Anterior cingulate cortex (tissue), 58 donors: ENCODE results near the gene GLI3.

Experiments used
- DNase-seq, 58 donors: peaks; one replicate each; lab custom pipeline; 2025; lab: John Stamatoyannopoulos, UW

The GLI3 gene

DNA sequence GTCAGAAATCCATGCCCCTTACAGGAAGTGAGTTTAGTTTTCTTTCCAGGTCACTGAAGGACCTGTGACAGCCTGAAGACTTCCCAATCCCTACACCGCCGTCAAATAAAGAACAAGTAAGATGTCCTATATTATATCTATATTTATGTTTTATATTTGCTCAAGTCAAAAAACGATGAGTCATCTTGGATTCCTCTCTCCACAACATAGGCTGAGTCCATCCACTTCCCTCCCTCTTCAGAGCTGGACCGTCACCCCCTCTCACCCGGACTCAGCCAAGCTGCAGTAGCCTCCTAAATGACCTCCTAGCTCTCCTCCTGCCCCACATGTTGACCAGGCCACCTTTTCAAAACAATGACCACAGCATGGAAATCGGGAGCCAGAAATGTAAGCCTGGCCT lies 53.5 kb downstream of the GLI3 start:
- no peak for DNase-seq

DNA sequence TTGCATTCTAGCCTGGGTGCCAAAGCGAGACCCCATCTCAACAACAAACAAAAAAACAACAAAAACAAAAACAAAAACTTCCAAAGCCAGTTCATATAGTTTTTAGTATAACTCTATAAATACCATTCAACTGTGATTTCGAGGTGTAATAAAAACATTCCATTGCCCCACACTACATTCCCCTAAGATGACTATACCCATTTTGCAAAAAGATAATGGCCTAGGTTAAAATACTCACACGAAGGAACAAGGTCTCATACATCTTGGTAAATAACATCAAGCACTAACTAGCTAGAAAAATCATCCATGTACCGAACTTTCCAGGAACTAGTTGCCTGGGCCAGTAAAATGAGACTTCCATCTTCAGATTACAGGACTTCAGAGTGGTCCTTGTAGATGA lies 55.4 kb downstream of the GLI3 start:
- no peak for DNase-seq

DNA sequence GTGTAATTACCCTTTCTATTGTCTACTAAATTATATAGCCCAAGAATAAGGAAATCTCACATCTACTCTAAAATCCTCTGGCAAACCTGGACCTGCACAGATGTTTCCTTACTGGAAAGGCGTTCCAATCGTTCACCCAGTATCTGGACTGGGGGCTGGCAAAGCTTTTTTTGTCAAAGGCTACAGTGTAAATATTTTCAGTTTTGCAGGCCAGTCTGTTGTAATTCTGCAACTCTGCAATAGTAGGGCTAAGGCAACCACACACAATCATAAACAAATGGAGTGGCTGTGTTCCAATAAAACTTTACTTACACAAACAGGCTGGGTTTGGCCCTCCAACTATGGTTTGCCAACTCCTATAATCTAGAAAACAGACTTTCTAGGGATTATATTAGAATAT lies 56.2 kb downstream of the GLI3 start:
- DNase-seq = no peak

DNA sequence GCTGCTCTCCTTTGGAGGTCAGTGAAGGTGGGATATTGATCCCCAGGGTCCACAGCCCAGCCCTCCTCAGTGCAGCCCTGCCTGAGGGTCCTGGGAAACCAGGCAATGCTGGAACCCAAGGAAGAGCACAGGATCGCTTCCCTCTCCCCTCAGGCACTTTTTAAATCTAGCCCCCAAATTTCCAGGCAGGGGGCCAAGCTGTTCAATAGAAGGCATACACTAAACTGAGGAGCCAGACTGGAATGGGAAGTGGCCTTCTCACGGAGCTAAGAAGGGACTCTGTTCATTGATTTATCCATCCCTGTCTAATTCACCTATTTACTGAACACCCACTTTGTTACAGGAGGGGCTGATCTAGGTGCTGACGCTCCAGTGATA lies 60.3 kb downstream of the GLI3 start:
- DNase-seq = peak in 1 of 58 donors; percentile 12

DNA sequence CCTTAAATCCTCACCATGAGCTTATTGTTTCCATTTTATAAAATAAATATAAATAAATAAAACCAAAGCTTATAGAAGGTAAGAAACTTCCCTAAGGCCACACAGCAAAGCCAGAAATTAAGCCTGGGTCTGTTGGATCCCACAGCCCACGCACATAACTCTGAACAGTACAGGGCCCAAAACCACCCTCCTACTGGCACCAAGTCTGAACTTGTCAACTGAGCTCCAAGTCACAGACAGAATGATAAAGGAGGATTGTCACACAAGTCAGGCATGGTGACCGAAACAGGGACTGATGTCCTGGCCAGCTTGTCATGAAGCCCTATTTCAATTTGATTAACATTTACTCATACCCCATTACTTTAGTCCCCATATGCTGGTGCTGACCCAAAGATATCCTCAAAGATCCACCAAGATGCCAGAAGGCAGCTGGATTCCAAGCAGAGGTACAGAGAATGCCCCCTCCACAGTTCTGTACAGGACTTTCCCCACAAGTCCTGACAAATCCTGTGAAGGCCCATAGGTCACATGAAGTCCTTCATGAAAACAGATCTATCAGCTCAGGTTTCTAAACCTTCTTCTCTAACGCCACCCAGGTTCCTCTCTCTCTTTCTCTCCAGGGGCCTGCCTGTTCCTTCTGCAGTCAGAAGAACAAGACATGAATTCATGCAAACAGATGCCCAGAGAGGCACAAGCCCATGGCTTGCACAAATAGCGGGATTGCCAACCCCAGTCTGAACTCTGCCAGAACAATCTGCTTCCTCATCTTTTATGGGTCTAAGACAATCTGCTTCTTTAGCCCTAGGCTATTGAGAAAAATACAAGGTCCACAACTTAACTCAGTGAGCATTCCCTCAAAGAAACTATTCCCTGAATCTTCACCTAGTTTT lies 60.9 kb downstream of the GLI3 start:
- peak in 16 of 58 donors; percentile 2 to 58 (median 16) for DNase-seq

DNA sequence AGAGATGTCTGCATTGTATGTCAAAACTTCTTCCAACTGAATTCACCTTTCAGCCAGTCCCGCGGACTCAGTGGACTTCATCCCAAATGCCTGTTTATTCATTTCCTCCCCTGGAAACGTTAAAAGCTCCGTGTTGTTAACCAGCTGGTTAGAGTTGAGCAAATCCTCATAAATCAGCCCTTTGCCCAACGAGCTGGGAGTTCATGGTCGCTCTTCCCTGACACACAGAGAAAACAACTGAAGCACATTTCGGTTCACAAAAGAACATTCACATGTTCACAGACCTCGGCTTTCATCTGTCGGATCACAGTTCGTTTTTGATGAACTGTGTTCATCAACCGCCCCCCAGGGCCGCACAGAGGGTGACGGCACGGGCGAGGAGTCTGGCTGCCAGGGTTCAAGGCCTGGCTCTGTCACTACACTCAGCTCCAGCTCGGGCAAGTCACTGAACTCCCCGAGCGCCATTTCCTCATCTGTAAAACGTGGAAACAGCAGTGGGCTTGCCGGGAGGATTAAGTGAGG lies 62.6 kb downstream of the GLI3 start:
- DNase-seq = no peak

DNA sequence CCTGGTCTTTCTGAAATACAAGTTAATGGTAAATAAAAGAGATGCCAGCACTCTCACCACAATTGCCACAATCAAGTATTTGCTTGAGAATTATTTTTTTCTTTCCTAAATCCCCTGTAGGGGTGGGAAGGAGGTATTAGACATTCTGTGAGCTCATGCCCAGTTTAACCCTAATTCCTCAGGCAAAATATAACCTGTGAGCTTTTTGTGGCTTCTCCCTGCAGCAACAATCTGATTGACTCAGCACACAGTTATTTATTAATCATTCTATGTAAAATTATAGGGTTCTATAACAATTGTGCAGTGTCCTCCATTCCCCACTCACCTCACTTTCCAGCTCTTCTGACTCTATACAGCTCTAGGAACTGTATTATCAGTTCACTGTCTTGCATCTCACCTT lies 66.3 kb downstream of the GLI3 start:
- DNase-seq = no peak

DNA sequence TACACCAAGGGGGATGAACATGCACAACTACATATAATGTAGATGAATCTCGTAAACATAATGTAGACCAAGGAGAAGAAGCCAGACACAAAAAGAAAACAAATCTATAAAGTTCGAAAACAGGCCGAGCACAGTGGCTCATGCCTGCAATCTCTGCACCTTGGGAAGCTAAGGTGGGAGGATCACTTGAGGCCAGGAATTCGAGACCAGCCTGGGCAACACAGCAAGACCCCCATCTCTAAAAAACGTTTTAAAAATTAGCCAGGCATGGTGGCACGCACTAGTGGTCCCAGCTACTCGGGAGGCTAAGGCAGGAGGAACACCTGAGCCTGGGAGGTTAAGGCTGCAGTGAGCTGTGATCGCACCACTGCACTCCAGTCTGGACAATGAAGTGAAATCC lies 68.5 kb downstream of the GLI3 start:
- no peak for DNase-seq

DNA sequence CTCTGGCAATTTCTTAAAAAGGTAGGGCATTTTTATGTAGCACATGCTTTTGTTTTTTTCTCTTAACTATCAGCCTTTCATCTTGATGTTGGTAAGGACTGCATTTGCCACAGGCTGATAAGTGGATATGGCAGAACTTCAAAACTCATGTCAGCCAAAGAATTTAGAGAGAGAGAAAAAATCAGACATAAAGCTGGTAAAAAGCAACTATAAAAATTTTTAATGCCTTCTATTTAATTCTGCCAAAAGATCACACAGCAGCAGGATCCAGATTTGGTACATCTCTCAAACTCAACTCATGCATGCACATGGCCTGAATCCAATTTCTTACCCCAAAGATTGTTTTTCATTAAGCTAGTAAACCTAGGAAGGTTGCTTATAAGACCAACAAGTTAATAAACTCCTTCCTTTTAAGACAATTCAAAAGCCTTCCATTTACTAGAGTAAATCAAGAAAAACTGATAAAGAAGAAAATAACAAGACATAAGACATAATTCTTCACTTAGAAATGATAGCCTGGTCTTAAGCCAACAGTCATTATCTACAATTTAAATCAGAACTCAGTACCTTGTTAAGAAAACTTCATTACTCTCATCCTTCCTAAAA lies 69.3 kb downstream of the GLI3 start:
- DNase-seq = no peak

DNA sequence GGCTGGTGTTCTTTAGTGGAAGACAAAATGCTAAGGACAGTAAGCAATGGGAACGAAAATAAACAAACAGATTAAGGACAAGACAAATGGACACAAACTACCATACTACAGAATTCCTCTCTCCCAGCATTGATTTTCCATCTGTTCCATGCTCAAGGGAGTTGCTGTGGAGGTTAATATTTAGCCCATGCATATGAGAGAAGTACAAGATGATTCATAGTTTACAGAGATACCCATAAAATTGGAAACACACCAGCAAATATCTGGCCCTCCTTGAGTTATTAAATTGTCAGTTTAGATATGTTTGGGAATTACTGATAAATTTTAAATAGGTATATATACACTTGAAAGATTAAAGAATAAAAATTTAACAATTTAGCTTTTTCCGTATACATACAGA lies 69.8 kb downstream of the GLI3 start:
- DNase-seq = no peak

DNA sequence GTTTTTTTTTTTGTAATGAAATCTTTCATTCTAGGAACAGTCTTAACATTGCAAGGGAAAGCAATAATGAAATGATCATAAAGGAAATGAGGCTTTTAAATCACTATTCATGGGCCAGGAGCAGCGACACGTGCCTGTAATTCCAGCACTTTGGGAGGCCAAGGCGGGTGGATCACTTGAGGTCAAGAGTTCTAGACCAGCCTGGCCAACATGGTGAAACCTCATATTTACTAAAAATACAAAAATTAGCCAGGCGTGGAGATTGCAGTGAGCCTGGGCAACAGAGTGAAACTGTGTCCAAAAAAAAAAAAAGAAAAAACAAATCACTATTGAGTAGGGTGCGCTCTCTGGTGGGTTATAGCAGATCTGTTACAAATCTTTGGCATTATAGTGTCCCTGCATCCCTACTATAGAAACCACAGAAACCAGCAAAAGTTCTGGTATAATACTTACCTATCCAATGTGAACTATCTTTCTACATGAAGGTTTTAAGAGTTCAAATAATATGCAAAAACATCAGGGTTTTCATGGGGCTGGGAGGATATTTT lies 72.1 kb downstream of the GLI3 start:
- DNase-seq = no peak

DNA sequence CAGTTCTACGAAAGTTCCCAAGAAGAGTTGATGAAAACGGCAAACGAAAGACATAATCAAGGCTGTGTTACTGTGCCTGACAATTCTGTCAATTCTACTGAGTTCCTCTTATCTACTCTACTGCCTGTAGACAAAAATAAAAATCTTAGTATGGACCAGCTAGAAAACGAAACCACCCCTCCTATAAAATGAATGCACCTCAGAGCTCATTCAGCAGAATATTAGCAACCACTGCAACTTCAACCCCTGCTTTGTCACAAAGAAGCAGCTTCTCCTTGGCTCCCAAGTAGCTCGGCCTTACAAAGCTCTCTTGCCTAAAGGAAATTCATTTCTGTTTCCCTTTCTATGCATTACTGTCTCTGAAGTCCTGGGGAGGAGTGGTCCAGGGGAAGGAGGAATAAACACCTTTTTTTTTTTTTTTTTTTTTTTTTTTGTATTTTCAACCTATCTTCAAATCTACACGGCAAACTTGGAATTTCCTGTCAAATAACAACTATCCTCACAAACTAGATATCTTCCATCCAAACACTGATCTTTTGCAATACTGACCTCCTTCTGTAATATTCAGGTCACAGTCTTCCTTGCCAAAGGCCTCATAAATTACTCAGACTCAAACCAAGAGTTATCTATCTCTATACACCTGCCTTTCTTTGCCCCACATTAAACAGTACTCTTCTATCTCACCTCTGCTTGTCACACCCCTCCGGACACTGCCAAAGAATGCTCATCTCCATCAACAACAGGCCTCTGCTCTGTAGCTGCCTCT lies 74.3 kb downstream of the GLI3 start:
- no peak for DNase-seq

DNA sequence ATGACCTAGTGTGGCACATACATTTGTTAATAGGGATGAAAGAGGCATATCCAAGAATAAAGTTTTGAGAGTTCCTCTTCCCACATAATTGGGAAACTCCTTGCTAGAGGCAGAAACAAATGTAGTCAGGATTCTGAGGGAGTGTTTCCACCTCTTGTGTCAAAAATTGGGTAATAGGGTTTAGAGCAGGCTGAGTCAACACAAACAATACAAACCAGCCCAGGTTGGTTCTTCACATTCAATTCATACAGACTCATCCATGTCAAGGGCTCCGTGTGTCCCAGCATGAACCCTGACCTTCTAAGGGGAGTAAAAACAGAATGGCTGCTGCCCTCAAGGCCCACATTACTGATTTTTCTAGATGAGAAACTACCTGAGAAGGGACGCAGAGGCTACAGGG lies 75.3 kb downstream of the GLI3 start:
- DNase-seq = no peak

DNA sequence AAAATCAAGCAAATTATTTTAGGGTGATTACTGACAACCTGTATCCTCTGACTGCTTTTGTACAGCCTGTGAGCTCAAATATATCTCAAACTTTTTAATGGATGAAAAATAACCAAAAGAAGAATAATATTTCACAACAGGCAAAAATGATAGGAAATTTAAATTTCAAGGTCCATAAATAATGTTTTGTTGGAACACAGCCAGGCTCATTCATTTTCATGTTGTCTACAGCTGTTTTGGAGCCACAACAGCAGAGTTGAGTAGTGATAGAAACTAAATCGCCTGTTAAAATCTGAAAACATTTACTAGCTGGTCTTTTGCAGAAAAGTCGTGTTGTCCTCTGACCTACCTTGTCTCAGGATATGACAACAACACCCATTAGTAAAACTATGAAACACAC lies 75.9 kb downstream of the GLI3 start:
- no peak for DNase-seq

DNA sequence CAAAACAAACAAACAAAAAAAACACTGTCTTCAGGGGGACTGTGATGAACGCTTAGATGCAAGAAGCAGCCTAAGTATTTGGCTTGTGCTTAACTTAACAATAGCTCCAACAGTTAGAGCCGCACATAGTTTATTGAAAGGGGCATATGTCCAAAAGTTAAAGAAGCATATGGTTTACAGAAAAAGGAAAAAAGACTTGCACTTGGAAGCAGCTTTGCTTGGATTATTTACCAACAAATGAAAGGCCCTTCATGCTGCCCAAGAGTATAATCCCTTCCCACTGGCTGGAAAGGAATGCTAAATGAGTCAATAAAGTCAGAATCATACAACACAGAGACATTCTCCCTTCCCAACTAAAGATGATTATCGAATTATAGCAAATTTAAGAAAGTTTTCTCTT lies 77.9 kb downstream of the GLI3 start:
- DNase-seq = no peak

DNA sequence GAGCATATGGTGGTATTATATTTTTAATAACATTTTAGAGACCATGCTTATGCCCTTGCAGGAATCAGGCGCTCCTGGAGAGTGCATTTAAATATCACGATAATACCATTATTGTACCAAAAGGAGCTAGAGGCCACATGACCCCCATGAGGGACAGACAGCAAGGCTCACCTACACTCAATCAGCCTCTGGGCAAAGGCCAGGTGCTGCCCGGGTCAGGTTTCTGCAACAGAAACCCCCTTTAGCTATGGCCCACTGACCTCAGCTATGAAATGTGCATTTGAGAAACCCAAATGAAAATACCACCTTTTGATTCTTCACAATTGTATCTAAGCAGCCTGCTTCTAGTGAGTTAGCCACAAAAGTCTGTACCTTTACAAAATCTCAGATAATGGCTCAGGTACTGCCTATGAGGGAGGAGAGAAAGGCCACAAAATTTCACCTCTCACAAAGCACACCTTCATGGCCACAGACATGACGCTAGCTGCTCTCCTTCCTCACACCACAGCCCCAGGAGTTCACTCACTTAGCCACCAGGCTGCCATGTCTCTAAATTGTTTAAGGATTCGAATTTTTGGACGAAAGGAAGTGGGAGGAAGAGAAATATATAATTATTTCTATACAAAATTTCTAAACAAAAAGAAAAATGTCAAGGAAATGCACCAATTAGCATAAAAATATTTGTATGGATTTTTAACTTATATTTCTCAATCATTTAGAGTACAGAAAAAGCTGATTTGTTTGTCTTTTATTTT lies 79.9 kb downstream of the GLI3 start:
- DNase-seq = no peak

DNA sequence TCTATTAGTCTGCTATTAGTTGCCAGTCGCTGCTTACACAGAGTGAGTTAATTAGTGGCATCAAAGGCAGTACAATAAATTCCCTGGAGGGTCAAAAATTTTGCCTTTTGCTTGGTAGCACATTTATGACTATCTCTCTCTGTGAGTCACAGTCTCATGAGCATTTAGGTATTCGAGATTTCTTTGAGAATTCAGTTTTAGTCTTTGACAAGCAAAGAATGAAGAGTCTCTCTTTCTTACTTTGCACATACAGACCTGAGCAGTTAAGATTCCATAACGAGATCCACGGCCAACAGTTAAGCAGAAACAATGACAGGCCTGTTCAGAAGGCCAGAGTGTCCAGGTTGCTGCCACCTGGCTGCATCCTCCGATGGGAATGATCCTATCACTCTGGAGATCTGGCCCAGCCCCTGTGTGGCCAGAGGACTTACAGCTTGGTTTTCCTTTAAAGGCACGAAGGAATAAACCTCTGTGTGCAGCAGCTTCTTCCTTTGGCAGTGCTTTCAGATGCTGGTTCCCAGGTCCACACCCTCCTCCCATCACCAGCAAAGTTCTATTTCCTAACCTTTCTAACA lies 80.6 kb downstream of the GLI3 start:
- DNase-seq = no peak

DNA sequence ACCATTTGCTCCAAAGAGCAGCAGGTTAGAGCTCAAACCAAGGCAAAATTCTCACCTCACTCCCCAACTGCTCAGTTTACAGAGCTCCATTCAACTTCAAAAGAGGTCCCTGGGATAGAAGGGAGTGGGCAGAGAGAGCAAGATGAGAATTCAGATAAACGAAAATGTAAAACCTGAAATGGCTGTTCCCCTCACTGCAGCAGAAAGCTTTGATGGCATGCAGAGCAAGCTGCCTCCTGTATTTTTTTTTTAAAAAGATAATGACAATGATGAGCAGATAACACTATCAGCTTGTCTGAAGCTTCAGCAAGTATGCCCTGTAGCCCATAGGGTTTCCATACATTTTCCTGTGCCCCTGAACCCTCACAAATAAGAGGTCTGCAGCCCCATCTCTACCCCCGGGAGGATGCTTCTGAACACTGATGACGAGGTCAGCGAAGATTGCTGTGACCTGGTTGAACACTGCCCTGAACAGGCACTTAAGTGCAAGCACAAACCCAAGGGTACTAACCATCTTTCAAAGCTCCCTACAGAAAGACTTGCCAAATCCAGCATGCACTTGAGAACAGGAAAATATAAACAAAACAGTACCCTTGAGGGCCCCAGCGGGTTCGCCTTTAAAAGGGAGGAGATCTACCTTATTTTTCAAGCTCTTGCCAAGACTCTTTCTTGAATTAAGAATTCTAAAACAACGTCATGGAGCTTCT lies 81.3 kb downstream of the GLI3 start:
- DNase-seq = no peak

DNA sequence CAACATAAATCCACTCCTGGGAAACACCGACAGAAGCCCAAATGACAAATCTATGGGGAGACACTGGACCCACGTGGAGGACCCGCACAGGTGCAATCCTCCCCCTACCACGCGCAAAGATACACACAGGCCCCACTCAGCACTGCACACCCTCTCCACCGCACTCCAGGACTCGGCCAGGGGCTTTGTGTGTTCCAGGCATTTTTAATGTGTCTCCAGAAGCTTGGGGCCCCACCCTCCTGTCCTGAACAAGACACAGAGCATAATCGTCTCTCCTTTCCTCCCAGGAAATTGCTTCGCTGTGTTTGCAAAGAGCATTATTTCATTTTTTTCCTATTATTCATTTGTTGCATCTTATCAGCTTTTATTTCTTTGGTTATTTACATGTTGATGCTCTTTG lies 82.8 kb downstream of the GLI3 start:
- DNase-seq = no peak
